ENCODE measurements around the gene CFAP298. TPM values are rescaled to one million over a fixed set of nuclear protein-coding genes. Genes with fewer than 3 reads are reported as not detected.
"Not testable (repeated sequence)": the region's sequence is repeated elsewhere in the genome, so short reads cannot be mapped to it uniquely, and the experiment has no call there.

Gene CFAP298, protein sequence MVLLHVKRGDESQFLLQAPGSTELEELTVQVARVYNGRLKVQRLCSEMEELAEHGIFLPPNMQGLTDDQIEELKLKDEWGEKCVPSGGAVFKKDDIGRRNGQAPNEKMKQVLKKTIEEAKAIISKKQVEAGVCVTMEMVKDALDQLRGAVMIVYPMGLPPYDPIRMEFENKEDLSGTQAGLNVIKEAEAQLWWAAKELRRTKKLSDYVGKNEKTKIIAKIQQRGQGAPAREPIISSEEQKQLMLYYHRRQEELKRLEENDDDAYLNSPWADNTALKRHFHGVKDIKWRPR
- total RNA-seq = 22.0 TPM
- long read RNA-seq, transcript CFAP298-201 (7 exons, 1,692 nt) = major isoform, 26 of 31 reads
- long read RNA-seq, partial matches to known transcripts = 2 of 31 reads
- long read RNA-seq, other reads (novel, unspliced or antisense) = 2 of 31 reads

DNA sequence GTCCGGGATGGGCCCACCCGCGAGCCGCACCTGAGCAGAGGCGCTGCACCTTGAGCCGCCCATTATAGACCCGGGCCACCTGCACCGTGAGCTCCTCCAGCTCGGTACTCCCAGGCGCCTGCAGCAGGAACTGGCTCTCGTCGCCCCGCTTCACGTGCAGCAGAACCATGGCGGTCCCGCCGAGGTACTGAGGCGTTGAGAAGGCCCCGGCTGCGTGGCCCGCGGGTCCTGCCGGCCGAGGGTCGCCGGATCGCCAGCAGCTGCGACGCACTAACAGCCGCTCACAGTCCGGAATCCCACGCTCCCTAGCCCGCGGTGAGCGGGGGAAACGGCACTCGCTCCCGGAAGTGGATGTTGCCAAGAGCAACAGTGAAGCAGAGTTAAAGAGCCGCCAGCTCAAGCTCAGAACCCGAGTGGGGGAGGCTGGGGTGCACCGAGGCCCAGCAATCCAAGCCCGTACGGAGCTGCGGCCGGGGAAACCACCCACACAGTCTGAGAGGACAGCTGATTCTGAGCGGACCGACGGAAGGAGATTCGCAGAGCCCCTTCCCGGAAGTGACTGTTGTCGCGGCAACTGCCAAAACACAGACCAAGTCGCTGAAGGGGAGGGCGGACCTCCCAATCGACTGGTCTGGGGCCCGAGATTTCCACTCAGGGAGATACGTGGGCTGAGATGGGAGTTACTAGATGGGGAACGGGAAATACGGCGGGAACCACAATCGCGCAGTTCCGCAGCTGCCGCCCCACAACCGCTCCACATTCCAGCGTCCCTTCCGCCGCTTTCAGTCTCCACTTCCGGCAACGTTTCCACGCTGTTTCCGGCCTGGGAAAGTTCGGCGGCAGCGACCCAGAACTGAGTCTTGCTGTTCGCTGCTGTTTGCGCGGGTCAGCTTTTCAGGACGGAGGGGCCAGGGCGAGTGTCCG lies at the start of gene CFAP298:
TSS of gene CFAP298 (minus strand) at position 303 of the 924 bp plus-strand sequence. CDS start at position 169, 134 bp downstream.
- intact Hi-C loops (cut with DNase I) = loop anchor here (2.0 to 5.0 kb wide), 2 partner anchors 114 to 160 kb away; partner anchors contain the start of gene PAXBP1
- peak; percentile 93 for DNase-seq (ENCODE audit: low spot score)

DNA sequence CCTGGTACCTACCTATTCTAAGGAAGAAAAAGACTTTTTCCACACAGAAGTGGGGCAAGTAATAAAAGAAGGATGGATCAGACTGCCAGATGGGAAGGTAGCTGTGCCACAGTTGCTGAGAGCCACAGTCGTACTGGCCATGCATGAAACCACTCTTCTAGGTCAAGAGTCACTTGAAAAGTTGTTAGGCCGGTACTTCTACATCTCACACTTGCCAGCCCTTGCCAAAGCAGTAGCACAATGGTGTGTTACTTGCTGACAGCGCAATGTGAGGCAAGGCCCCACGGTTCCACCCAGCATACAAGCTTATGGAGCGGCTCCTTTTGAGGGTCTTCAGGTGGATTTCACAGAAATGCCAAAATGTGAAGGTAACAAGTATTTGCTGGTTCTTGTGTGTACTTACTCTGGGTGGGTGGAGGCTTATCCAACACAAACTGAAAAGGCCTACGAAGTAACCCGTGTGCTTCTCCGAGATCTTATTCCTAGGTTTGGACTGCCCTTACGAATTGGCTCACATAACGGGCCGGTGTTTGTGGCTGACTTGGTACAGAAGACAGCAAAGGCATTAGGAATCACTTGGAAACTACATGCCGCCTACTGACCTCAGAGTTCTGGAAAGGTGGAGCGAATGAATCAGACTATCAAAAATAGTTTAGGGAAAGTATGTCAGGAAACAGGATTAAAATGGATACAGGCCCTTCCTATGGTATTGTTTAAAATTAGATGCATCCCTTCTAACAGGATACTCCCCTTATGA lies 49.0 kb upstream of the CFAP298 start:
- DNase-seq (ENCODE audit: low spot score); intact Hi-C loops (cut with DNase I): not testable (repeated sequence)

DNA sequence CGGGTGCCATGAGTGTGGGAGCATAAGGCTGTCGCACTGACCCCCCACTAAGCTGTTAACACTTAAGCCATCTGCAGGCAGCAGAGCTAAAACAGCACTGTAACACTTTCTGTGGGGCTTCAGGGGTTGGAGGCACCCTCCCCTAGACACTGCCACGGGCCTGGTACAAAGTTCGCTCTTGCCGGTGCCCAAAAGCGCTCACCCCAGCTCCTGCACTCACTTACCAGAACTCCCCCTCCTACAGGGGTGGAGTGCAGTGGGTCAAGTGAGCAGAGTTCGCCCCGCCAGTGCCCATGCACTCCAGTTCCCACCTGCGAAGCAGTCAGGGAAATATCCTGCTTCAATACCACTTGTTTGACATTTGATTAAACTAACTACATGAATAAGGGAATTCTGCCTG lies 46.3 kb upstream of the CFAP298 start:
- intact Hi-C loops (cut with DNase I) = no loop called here
- DNase-seq (ENCODE audit: low spot score) = no peak

DNA sequence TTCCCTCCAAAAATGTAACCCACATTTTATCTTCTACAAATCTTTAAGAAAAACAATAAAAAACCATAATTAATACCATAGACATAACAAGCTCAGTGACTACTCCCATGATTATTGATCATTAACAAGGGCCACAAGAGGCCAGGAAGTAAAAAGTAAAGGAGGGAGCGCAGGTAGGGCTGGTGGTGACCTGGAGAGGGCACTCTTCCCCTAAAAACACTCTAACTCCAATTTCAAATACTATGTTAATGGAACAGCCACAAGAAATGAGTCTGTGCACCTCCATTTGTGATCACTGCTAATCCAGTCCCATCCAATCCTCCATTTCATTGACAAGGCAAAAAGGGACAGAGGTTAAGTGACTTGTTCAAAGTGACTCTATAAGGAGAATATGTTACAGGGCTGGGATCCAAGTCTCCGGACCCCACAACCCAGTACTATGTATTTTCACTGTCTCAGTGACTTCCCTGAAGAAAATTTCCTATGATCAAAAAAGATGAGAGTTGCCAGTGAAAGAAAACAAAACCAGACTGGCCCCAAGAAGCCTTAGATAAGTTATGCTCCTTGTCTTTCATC lies 41.2 kb upstream of the CFAP298 start:
- intact Hi-C loops (cut with DNase I) = loop anchor here (2.0 kb wide), 1 partner anchor 173 kb away; no protein-coding TSS in a partner anchor
- DNase-seq (ENCODE audit: low spot score) = no peak

DNA sequence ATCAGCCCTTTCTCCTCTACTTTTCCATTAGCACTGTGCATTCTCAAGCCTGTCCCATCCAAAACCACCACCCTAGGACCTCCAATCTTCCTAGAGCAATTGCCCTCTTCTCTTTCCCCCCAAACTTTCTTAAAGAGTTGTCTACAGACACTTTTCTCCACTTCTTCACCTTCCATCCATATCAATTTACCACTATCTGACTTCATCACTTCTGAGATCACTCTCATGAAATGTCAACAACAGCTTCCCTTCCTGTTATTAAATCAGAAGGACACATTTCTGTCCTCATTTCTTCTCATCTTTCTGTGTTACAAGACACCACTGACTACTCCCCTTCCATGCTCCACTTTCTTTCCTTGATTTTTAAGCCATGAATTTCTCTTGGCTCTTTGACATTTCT lies 36.0 kb upstream of the CFAP298 start:
- no peak for DNase-seq (ENCODE audit: low spot score)
- intact Hi-C loops (cut with DNase I) = no loop called here

DNA sequence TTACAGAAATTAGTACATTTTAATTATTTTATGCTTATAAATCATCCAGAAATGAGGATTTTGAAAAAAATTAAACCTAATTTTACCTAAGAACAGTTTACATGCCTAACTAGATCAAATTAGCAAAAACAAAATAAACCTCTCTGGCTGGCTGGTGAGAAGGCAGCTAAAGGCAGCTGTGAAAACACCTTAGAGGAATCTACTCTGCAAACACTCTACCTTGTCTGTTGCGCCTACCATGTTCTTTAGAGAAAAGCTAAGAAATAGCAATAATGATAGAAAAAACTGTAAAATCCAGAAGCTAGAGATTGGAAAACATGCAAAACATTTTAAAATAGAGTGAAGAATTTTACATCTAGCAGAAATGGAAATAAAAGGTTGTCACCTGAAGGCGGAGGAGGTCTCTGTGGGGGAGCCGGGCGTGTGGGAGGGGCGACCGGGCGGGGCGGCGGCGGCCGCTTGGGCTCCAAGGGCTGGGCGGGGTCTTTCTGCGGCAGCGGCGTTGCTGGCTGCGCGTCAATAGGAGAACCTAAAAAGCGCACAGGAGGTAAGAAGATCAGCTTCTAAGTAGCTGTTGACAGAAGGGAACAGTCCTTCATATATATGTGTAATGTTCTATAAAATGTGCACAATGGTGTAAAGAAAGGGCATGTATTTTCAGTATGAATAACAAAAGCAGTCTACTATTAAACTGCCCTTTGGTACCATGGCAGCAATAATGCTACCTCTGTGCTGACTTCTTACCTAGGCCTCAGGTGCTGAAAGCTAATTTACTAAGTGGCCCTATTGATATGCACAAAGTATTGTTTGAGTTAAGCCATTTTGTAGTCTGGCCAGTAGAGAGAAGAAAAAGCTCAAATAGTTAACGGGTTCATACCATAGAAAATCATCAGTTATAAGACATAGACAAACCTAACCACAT lies 33.3 kb upstream of the CFAP298 start:
- DNase-seq (ENCODE audit: low spot score) = no peak
- intact Hi-C loops (cut with DNase I) = no loop called here

DNA sequence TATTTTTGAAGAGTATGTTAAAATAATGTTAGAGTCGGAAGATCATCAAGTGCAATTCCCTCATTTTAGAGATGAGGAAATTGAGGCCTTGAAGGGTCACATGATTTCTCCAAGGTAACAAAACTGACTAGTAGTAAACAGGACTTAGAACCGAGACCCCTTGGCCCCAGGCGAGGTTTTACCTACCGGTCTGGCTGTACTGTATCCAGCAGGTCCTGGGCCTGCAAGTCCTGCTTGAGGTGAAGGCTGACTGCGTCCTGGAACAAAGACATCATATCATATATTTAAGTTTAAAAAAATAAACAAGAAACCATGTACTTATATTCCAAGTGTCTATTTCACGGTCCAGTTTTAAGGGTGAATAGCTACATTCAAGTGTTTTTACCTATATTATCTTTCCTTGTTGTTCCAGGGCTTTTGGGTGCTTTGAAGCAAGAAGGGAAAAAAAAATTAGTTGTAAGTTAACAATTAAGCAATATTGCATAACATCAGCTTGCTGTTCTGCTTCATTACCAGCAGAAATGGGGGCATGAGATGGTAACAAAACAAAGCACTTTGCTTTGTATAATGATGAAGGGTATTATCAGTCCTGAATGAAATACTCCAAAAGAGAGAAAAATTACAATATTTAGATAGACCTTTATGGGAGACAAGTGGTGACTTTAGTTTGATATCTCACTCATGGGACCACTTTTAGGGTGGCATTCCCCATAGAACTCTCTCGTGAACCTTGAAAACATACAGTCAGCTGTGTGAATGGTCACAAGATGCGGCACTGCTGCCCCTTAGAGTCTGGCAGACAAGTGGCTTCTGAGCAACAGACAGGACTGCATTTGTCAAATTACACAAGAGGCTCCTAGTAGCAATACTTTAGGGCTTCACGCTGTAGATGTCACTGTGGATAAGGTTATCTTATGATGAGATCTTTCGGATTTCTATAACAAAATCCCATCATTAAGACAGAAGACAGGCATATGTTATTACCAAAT lies 29.8 kb upstream of the CFAP298 start:
- intact Hi-C loops (cut with DNase I) = no loop called here
- DNase-seq (ENCODE audit: low spot score) = no peak

DNA sequence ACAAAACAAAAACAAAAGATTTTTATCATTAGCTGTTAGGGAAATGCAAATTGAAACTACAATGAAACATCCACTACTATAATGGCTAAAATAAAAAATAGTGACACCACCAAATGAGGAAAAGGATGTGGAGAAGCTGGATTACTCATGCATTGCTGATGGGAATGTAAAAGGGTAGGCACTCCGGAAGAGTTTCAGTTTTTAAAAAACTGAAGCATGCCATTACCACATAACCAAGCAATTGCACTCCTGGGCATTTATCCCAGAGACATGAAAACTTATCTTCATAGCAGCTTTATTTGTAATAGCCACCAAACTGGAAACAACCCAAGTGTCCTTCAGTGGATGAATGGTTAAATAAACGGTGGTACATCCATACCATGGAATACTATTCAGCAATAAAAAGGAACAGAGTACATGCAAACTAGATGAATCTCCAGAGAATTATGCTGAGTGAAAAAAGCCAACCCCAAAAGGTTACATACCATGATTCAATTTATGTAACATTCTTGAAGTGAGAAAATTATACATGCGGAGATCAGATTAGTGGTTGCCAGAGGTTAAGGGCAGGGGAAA lies 14.5 kb upstream of the CFAP298 start:
- intact Hi-C loops (cut with DNase I) = no loop called here
- no peak for DNase-seq (ENCODE audit: low spot score)

DNA sequence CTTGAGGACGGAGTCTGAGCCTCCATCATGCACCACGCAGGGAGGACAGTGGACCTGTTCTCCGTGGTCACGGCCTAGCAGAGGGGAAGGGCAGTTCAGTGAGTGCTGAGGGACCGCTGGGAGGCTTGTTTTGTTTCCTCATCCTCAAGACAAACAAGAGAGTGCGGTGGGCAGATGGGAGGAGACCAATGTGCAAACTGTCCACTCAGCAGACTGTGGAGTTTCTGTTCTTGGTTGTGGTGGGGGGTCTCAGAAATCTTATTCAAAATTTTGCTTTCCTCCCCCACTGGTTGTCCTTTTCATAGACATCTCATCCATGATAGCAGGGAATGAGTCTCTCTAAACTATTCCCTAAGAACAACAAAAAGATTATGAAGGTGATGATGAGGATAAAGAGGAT lies 6.0 kb upstream of the CFAP298 start:
- DNase-seq (ENCODE audit: low spot score); intact Hi-C loops (cut with DNase I): not testable (repeated sequence)

DNA sequence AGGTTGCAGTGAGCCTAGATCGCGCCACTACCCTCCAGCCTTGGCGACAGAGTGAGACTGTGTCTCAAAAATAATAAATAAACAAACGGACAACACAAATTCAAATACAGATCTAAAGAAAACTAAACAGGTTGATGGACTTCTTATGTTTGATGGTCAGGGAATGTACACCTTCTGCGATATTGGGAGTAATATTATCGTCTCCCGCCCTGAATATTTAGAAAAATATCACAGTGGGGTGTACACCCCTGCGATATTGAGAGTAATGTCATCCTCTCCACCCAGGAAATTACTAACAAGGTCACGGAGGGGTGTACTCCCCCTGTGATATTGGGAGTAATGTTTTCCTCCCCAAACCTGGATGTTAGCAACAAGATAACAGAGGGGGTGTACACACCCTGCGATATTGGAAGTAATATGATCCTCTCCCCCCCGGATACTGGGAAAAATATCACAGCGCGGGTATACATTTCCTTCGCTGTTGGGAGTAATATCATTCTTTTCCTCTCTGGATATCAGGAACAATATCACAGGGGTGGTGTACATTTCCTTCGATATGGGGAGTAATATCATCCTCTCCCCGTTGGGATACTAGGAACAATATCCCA lies 1.4 kb upstream of the CFAP298 start:
- intact Hi-C loops (cut with DNase I) = loop anchor here (2.0 to 5.0 kb wide), 2 partner anchors 113 to 159 kb away; partner anchors contain the start of gene PAXBP1
- DNase-seq (ENCODE audit: low spot score) = no peak

DNA sequence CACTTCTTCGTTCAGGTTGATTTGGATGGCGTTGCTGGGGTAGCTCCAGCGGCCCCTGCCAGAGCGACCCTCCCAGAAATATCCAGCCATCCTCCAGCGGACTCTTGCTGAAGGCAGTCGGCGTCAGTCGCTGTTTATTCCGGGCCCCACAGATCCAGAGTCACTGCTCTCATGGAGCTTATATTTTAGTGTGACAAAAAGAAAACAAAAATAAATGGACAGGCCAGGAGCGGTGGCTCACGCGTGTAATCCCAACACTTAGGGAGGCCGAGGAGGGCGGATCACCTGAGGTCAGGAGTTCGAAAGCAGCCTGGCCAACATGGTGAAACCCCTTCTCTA lies 791 bp upstream of the CFAP298 start:
- intact Hi-C loops (cut with DNase I) = loop anchor here (2.0 to 5.0 kb wide), 2 partner anchors 114 to 159 kb away; partner anchors contain the start of gene PAXBP1
- DNase-seq (ENCODE audit: low spot score) = no peak

DNA sequence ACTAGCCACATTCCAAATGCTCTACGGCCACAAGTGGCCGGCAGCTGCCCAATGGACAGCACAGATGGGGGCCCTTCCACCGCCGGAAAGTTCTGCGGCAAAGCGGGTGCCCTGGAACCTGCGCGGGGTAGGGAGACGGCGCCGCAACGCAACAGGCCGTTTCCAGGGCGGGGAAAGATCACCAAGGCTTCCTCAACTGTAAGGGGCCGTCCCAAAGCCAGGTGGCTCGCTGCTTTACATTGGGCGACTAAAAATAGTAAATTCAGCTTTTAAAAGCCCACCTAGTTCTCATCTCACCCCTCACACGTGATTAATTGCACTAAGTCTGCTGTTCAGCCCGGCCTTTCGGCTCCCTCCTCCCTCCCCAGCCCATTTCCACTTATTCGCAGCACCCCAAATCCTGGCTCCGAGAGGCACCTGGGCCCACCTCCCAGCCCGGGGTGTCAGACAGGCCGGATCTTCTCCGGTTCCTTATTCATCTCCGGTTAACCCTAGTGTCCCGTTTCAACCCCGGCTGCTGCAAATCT lies 643 bp downstream of the CFAP298 start:
- intact Hi-C loops (cut with DNase I) = loop anchor here (5.0 kb wide), 1 partner anchor 161 kb away; the partner anchor contains the start of gene PAXBP1
- DNase-seq (ENCODE audit: low spot score) = no peak

DNA sequence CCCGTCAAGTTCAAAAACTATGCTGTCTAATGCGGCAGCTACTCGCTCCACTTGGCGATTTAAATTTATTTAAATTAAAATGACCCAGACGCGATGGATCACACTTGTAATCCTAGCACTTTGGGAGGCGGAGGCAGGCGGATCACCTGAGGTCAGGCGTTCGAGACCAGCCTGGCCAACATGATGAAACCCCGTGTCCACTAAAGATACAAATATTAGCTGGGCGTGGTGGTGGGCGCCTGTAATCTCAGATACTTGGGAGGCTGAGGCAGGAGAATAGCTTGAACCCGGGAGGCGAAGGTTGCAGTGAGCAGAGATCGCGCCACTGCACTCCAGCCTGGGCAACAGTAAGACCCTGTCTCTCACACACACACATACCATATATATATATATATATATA lies 1.2 kb downstream of the CFAP298 start:
- not testable (repeated sequence) for DNase-seq (ENCODE audit: low spot score)
- intact Hi-C loops (cut with DNase I) = loop anchor here (5.0 kb wide), 1 partner anchor 161 kb away; the partner anchor contains the start of gene PAXBP1

DNA sequence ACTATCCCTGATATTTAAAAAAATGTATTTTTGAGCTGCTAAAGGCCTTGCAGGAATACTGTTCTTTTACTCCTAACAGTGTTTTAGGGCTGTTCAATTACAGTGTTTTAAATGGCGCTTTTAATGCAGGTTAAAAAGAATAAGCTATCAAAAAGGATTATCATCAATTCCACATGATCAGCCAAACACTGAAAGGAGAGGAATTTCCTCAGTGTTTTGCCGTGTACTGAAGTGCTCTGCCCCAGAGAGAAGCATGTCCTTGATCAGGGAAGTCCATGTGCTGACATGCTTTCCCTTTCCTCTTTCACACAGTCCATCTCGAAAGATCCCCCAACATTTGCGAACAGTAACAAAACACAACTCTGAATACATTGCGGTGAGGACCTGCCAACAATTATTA lies 3.3 kb downstream of the CFAP298 start:
- DNase-seq (ENCODE audit: low spot score) = no peak
- intact Hi-C loops (cut with DNase I) = no loop called here

DNA sequence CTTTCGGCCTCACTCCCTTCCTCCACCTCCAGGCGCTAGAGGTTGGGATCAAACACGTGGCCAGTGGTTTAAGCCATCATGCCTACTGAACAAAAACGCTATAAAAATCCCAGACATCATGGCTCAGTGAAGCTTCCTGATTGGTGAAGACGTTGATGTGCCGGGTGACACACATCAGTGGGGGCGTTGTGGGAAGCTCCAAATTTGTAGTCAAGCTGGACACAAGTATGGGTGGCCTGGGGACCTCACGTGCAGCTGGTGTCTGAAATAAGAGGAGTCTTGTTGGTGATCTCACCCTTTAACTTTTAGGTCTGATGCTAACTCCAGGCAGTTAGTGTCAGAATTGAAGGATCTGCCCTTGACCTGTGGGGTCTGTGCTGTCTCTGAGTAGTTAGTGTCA lies 6.7 kb downstream of the CFAP298 start:
- intact Hi-C loops (cut with DNase I) = no loop called here
- no peak for DNase-seq (ENCODE audit: low spot score)

DNA sequence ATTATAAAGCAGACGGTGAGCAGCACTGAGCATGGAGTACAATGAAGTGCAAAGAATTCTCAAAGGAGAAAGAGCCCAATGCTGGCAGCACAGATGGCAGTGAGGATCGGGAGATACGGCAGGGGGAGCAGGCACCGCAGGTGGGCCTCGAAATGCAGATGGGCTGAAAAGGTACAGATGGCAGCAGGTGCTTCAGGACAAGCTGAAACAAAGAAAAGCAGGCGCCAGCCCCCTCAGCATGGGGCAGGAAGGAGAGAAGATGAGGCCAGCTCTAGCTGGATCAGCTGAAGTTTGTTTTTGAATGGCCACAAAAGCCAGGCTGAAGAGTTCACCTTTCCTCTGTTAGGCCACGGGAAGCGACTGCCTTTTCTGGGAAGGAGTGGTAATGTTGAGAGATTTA lies 7.7 kb downstream of the CFAP298 start:
- intact Hi-C loops (cut with DNase I) = no loop called here
- DNase-seq (ENCODE audit: low spot score) = no peak

Measured in cardiac septum (tissue), 1 donor.